ENCODE results near the gene CYREN.

CYREN gene

DNA sequence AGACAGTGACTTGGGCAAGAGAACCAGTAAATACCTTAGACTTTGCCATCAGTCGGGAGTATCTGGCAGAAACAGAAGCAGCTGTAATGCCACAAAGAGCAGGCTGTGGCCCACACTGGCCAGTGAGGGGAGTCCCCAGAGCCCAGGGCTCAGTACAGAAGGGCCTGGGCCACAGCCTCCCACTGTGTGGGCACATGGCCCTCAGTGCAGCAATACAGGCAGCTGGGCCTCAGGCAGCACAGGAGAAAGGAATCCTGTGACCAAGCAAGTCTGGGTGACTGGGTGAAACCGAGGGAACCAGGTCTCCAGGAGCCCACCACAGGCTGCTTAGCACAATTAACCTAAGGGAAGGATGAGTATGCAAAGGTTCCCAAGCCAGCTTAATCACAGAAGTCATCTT lies 26.8 kb upstream of the CYREN start:
- no peak for DNase-seq (ENCODE audit: low read depth in 2 of 2)

DNA sequence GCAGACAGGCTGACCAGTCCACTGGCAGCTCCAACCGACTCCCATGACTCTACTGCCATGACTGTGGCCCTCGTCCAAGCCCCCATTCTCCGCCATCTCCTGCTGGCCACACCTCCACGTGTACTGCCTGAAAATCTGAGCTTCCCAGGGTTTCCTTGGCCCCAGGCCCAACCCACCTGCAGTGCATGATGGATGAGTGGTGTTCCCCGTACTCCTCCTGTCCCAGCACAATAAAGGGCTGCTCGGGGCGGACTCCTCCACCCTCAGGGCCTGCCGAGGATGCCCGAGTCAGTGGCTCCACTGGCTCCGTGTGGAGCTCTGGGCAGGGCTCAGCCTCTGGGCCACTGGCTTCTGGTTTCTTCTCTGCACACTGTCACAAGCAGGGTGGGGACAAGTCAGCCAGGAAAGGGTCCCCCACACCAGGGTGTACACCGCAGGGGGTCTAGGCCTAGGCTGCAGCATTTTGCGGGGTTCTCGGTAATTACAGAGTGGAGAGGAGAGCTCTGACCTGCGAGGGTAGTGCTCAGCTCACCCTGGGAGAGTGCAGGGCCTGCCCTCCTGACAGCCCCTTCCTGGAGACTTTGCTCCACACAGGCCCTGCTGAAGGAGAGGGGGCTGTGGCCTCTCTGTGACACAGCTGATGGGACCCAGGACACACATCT lies 25.6 kb upstream of the CYREN start:
- no peak for DNase-seq (ENCODE audit: low read depth in 2 of 2)

DNA sequence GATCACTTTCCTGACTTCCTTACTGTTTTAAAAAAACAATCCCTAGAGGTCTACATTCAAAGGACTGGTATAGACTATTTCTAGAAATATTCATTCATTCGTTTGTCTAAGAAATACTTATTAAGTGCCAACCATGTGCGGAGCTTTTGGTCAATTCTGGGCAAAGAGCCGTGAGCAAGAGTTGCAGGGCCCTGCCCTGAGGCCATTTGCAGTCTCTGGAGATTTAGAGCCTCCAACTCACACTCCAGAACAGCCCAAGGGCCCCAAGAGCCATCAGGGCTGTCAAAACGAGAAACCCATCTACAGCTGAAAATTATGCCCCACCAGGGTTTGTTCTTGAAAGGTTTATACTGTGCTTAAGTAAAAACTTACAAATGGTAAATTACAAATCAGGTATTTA lies 24.6 kb upstream of the CYREN start:
- no peak for DNase-seq (ENCODE audit: low read depth in 2 of 2)

DNA sequence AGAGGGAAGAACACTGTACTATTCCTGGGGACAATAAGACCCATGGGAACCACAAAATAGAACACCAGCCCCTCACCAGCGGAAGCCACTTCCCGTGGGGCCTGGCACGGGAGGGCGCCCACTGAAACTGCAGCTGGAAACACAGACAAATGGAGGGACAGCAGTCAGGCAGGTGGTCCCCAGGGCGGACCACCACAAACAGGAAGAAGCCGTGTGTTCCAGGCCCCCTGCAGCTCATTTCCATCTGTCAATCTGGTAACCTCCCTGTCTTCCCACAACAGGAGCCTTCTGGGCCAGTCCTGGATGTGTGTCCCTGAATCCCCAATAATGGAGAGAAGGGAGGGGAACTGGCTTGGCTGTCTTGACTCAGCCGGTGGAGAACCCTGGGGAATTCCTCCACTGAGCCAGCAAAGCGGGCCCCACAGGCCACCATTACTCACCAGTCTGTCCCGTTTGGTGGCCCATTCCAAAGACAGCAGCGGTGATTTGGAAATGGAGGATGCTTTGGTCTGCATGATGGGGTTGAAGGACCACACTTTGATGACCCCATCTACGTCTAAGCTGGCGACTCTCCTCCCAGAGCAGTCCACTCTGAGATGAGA lies 24.1 kb upstream of the CYREN start:
- DNase-seq (ENCODE audit: low read depth in 2 of 2) = no peak

DNA sequence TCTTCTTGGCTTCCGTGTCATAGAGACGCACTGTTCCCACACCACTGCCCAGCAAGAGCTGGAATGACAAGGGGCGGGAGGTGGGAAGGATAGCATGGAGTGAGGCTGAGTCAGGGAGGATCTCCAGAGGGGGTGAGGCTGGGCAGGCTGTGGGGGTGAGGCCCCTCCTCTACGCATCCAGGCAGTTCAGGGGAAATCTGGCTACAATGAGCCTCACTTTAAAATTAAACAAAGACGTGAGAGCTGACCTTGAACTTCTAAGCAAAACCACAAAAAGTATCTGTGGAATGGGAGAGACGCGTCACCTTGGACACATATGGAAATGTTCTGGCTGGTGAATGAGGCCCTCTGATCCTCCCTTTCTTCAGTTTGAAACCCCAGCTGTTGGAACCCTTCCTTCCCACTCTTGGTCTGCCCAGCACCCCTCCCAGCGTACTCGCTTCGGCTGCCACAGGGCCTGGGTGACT lies 23.1 kb upstream of the CYREN start:
- DNase-seq (ENCODE audit: low read depth in 2 of 2) = no peak

DNA sequence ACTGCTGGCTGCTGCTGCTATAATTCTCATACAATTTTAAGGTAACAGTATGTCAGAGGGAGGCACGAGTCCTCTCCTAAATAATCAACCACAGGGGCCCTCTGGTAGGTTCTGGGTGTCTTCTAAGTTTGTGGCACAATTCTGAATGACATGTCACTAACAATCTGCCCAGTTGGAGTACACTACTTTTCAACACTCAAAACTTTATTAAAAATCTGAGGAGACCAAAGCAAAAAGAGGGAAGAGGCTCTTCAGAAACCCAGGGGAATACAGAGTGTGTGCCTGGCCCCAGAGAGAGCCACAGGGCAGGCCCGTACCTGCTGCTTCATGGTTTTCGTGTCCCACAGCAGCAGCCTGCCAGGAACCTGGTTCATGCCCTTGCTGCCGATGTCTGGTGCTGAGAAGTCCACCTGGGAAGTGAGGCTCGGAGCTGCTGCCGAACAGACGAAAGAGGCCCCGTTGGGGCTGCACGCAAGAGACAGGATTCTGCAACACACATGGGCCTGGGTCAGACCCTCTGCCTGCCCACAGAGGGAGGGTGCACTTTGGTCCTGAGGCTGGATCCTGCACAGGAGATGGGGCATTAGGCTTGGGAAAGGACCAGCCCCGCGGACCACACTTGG lies 22.5 kb upstream of the CYREN start:
- no peak for DNase-seq (ENCODE audit: low read depth in 2 of 2)

DNA sequence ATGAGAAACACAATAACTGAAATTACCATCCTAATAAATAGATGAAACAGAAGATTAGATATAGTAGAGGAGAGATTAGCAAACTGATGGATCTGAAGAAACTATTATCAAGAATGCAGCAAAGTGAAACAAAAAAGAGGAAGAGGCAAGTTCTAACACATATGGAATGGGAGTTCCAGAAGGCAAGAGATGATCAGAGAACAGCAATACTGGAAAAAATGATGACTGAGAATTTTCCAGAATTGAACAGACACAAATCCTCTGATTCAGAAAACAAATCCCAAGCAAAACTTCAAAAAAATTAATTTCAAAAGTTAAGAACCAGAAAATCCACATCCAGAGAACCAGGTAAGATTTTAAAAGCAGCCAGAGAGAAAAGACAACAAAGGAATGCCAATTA lies 20.2 kb upstream of the CYREN start:
- no peak for DNase-seq (ENCODE audit: low read depth in 2 of 2)

DNA sequence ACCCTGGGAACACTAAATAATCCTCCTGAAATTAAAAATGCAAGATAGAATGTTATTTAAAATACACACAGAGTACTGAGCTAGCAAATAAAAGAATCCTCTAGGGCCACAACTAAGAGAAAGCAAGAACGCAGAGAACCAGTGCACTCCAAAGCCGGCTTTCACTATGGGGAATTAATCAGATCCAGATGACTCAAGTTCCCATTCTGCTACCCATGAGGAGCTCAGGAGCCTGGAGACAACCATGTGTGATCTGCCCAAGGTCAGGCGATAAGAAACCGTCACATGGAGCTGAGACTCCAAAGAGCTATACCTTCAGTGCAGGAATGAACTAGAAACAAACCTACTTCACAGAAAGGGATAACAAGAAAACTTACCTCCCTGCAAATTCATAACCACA lies 19.5 kb upstream of the CYREN start:
- DNase-seq (ENCODE audit: low read depth in 2 of 2) = no peak

DNA sequence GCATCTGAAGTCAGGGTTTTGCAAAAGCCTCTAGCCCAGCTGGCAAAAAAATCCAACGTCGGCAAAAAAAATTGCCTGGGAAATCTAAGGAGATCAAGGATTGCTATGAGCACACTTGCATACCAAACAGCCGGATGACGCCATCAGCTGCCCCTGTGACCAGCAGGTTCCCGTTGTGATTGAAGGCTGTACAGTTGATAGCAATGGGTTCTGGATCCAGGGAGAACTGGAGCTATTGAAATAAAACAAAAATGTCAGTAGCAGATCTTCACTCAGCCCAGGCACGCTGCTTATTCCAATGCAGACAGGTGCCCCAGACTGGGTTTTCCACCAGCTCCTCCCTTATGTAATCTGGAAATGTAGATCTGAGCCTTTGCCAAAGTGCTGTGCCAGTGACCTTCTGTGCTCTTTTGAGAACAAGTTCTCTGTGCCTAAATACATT lies 18.7 kb upstream of the CYREN start:
- DNase-seq (ENCODE audit: low read depth in 2 of 2) = no peak

DNA sequence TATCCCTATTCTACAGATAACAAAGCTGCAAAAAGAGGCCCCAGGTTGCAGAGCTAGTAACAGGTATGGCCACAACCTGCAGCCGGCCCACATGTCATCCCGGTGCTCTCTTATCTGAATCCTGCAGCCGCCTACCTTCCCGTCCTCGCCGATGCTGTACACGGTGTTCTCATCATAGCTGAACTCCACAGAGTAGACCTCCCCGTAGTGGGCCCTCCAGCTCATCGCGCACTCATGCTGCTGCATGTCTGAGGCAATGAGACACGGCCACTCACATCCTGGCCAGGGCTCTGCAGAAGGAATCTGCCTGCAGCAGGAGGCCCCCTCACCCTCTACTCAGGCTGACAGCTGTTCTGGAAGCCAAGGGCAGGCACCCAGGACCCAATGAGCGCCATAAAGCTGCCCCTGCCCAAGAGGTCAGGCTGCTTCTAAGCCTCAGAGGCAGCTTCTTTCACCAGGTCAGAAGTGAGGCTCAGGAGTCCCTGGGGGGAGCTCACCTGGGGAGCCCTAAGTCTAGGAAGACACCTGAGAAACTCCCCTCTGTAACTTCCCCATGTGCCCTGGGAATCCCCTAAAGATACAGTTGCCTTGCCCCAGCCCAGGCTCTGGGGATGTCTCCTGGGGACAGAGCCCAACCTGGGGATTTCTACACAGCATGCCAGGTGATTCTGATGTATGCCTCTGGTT lies 17.9 kb upstream of the CYREN start:
- DNase-seq (ENCODE audit: low read depth in 2 of 2) = no peak

DNA sequence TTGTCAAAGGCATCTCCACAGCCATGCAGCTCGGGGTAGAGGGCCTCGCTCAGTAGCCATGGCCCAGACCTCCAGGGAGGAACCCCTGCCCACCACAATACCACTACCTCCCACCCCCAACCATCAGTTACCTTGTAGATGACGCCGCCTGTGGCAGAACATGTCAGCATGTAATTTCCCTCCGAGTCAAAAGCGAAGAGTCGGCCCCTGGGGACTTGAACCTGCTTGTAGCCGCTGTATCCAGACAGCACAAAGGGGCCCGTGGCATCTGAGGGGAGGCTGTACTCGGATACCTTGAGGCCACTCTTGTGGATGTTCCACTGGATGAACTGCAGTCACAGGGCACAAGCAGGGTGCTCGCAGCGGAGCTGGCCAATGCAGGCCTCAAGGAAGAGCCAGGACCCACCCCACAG lies 16.3 kb upstream of the CYREN start:
- no peak for DNase-seq (ENCODE audit: low read depth in 2 of 2)

DNA sequence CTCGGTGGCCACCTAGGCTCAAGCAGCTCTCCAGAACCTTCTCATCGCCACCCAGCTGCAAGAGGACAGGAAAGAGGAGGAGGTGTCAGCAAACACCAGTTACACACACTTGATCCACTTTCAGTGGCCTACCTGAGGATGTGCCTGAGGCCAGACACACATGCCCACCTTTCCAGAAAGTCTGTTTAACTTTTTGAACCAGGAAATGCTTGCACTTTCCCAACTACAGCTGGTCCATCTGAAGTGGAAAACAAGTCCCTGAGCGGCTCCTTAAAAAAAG lies 15.7 kb upstream of the CYREN start:
- DNase-seq (ENCODE audit: low read depth in 2 of 2) = no peak

DNA sequence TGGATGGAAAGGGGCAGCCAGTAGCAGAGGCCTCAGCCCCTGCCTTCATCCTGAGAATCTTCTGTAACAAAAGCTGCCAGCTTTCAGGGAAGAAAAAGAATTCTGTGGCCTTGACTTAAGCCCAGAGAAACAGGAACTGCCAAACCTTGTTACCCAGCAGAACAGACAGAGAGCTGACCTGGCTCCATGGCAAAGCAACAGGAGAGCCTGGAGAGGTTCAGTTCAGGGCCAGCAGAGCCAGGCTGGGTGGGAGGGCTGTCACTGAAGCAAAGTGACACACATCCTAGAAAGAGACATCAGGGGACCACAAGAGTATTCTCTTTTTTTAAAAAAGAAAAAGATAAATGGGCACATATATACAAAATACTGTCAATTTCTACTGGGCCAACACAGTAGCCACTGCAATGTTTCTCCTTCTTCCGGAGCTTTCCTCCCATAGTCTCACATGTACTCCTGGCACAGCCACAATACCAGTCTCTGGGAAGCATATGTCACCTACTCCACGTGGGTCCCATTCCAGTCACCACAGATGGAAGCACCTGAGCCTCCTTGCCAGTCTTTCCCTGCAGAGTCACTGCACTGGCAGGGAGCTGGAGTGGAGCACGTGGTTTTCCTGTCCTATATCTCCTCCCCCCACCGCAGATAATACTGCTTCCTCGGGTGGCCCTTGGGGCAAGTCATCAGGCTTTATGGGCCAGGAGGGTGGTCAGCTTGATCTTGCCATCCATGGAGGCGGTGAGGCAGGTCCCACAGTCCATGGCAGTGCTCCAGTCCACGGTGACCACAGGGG lies 15.2 kb upstream of the CYREN start:
- no peak for DNase-seq (ENCODE audit: low read depth in 2 of 2)

DNA sequence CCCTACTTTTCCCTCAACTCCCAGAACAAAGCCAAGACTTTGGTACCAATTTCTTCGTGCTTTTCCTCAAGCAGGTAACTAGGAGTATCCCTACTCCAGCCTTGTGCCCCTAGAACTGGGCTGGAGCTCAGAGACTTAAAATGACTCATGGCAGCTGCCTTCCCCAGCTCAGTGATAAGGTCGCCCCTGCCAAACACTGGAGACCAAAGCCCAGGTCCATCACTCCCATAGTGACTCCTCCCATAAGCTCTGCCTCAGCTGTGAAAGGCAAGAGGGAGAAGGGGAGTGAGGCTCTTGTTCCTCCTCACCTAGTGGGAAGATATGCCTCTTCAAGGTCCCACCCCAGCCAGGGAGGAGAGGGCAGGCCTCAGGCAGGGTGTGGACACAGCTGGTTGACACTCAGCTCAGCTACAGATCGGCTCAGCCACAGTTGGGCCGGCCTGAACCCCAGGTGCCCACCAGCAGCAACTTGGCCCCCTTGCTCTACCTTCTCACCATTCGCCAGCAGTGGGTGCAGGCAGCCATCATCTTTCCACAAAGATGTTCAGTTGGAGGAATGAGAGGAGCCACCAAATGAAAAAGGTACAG lies 13.8 kb upstream of the CYREN start:
- DNase-seq (ENCODE audit: low read depth in 2 of 2) = no peak

DNA sequence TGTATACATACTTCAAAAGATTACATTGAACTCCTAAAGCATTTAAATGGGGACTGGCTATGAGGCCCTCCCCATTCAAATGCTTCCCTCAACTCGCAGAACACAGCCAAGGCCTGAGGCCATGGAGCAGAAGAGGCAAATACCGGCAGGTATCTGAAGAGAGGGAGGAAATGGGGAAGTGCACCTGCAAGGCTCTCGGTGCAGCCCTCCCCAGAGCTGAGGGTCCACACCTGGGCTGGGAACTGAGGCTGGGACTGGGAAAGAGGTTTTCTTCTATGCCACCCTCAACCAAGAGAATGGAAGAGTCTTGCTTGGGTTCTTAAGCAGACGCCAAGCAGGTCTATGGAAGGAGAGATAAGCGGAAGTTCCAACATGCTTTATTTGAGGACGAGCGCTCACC lies 13.0 kb upstream of the CYREN start:
- DNase-seq (ENCODE audit: low read depth in 2 of 2) = no peak

DNA sequence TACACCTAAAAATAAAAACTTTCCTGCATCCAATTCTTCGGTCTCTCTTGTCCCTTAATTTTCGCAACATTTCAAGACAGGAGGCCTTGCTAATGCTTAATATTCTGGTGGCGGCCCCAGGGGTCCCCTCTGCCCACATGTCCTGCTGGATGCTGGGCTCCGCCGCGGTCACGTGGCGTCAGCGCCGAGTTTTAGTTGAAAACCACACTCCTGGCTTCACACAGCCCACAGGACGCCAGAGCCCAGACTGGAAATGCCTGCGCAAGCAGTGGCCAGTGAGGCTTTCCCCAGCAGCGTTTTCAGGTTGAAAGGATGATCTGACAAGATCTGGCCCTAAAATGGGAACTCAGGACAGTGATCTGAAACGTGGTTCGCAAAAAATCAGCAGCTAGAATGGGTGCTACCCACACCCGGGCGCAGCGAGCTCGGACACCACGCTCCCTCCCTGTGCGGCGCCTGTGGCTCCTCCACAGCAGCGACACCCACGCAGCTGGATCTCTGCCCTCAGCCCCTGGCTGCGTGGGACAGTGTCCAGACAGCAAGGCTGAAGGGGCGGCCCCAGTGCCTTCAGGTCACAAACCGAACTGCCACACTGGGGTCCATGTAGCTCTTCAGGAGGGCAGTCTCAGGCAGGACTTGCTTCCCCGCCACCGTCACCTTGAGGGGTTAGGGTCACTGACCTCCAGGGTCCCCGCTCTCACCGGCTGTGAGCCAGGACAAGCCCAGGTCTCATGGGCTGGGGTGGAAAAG lies 11.6 kb upstream of the CYREN start:
- DNase-seq (ENCODE audit: low read depth in 2 of 2) = no peak

DNA sequence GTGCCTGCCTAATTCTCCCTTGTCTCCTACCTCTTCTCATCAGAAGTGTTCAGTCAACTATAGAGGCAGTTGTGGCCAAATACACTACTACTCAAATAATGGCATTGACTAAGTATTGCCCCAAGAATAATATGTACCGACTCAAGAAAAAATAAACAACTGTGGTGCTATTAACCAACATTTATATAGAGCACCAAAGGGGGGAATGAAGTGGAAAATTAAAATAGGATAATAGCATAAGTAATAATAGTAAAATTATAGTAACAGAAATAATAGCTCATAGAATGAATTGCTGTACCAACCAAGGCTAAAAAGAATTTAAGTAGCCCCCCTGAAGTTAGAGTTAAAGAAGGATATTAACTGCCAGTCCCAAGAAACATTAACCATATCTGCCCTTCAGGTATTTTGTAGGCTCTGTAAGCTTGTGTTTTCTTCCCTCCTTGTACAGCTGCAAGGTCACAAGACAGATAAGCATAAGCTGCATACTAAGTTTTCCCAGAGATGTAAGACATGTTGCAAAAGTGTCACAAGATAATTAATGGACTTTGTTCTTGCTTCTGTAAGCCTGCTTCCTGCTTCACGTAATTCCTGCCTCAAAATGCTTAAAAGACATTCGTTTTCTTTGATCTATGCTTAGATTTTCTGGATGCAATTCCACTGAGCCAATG lies 10.9 kb upstream of the CYREN start:
- no peak for DNase-seq (ENCODE audit: low read depth in 2 of 2)

DNA sequence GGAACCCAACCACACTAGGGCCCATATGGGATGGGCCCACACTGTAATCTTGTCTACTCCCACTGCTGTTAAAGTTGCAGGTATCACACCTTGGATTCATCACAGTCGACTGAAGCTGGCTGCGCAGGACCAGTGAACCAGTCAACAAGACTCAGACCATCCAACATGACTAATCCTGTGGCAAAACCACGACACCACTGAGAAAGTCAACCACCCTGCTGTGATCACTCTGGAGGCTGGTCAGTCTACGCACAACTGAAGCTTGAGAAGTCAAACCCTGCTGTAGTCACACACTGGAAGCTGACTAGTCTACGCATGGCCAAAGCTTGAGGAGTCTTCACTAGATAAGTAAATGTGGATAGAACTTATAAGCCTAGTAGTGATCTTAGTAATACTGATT lies 9.6 kb upstream of the CYREN start:
- no peak for DNase-seq (ENCODE audit: low read depth in 2 of 2)

DNA sequence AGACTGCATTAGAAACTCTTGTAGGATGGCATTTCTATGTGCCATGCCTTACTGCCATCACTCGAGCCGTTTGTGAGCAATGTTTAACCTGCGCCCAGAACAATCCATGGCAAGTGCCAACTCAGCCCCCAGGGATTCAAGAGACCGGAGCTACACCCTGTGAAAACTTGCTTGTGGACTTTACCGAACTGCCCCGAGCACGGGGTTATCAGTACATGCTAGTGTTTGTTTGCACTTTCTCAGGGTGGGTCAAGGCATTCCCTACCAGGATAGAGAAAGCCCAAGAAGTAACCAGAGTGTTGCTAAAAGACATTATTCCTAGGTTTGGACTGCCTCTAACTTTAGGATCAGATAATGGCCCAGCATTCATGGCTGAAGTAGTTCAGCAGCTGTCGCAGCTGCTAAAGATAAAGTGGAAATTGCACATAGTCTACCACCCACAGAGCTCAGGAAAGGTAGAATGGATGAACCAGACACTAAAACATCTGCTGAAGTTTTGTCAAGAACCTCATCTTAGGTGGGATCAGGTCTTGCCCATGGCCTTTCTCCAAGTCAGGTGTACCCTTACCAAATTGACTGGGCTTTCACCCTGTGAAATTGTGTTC lies 8.9 kb upstream of the CYREN start:
- DNase-seq (ENCODE audit: low read depth in 2 of 2) = no peak

DNA sequence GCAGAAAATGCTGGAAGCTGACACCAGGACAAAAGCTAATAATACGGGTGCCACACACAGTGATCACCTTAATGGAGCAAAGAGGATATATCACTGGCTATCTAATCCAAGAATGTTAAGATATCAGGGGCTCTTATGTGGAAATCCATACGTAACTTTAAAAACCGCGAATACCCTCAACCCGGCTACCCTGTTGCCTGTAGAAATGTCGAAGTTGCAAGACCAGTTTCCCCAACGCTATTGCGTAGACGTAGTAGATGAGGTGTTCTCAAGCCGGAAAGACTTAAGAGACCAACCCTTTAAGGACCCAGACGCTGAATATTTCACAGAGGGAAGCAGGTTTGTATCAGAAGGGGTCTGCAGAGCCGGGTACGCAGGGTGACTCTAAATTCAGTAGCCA lies 7.9 kb upstream of the CYREN start:
- no peak for DNase-seq (ENCODE audit: low read depth in 2 of 2)
